ENCODE results near the gene EP400. TPM values are rescaled to one million over a fixed set of nuclear protein-coding genes. Genes with fewer than 3 reads are reported as not detected.

The EP400 gene
- total and polyA plus RNA-seq, 9 of the 15 experiments (the other 6 are each of a cell fraction or from before 2014, with no cell fraction given) = 4.5 to 58.0 (median 7.0) TPM

DNA sequence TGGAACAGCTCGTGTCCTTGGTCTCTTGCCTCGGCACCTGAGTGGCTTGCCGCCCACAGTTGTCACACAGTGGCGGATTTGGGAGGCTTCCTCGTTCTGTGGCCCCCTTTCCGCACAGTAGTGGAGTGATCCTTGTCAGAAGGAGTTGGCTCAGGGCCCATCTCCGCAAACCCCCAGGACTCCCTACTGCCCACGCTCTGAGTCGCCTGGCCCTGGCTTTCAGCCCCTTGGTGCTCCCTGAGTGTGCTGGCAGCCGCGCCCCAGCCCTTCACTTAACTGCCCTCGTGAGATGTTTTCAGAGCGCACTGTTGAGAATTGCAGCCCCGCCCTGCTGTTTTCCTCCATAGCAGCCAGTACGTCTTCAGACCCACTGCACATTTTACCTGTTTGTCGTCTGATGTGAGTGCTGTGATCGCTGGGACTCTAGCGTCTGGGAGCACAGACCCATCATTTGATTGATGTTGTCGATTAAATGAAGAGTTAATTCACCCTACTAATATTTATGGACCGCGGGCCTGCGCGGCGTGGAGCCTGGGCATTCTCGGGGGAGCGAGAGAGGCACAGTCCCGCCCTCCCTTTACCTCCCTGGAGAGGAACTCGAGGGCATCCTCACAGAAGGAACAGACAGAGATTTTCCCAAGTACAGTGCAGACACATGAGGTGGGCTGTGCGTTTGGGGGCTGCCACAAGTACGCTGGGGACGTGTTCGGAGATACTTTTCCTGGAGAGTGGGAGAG lies 102.6 kb downstream of the EP400 start:
- H3K4me3 ChIP-seq = no peak overlapping the region
- intact Hi-C loops (cut with micrococcal nuclease) = no loop called here
- H2AFZ ChIP-seq (ENCODE audit: low read depth, low read length) = no peak overlapping the region
- H3K9ac ChIP-seq (ENCODE audit: insufficient read depth in 1 of 2, low read depth in 2 of 2, low read length in 2 of 2) = no peak overlapping the region; a peak in 1 of 4 replicates
- no TSS peak for BruUV-seq (replicated peaks)
- H3K27me3 ChIP-seq (ENCODE audit: control insufficient read depth in 2 of 2, insufficient read depth in 2 of 2, low read length in 2 of 2) = no peaks in the 10 kb centered on the region
- no peak overlapping the region for H3K27ac ChIP-seq (ENCODE audit: extremely low read depth, low read depth, low read length)
- peaks cover 85% of the 10 kb centered on the region; the same call in 2 of the 3 replicates for H3K36me3 ChIP-seq (ENCODE audit: control insufficient read depth, insufficient read depth, low read length)
- no peak overlapping the region for H3K4me2 ChIP-seq (ENCODE audit: insufficient read depth, low read length)
- H4K20me1 ChIP-seq (replicated peaks; ENCODE audit: control insufficient read depth, insufficient read depth, low read length) = 0 out of 2 replicates have a peak, but pooled peaks cover 4% of the 10 kb centered on the region
- H3K4me1 ChIP-seq (replicated peaks in 1 of 2; ENCODE audit: control insufficient read depth in 2 of 2, insufficient read depth in 2 of 2, low read length in 2 of 2) = no peaks in the 10 kb centered on the region
- H3K79me2 ChIP-seq (ENCODE audit: control insufficient read depth, insufficient read depth, low read length) = no peaks in the 10 kb centered on the region
- ATAC-seq = no peak
- FAIRE-seq = no peak
- CTCF ChIA-PET (ENCODE audit: low intra/inter-chr PET ratio) = no interaction called here
- H3K9me3 ChIP-seq (replicated peaks; ENCODE audit: control insufficient read depth, insufficient read depth, low read depth, low read length) = no peaks in the 10 kb centered on the region
- no peaks in the 10 kb centered on the region for H3K9me1 ChIP-seq (ENCODE audit: control insufficient read depth, insufficient read depth, low read length)
- no peak for DNase-seq (ENCODE audit: extremely low read depth in 1 of 4, low spot score in 3 of 4)
- POLR2A ChIA-PET = interaction anchor here (0.7 kb wide), 2 partner anchors 12 to 16 kb away, joined by 4 read pairs; no protein-coding TSS in a partner anchor
- WGBS (ENCODE audit: insufficient coverage, low coverage, missing lambda C conversion rate) = 92% methylated on average over 29 of the region's 32 CpGs
- in situ Hi-C loops (cut with MboI) = no loop called here
- TF ChIP-seq THRA (IDR thresholded peaks at IDR 0.05) = no peak
- TF ChIP-seq SMC3 (conservative IDR thresholded peaks at IDR 0.05; ENCODE audit: insufficient read depth, low read depth, low read length) = no peak
- TF ChIP-seq FOS (IDR thresholded peaks at IDR 0.05; ENCODE audit: extremely low read depth, insufficient read length) = no peak
- TF ChIP-seq, protein P1, sequence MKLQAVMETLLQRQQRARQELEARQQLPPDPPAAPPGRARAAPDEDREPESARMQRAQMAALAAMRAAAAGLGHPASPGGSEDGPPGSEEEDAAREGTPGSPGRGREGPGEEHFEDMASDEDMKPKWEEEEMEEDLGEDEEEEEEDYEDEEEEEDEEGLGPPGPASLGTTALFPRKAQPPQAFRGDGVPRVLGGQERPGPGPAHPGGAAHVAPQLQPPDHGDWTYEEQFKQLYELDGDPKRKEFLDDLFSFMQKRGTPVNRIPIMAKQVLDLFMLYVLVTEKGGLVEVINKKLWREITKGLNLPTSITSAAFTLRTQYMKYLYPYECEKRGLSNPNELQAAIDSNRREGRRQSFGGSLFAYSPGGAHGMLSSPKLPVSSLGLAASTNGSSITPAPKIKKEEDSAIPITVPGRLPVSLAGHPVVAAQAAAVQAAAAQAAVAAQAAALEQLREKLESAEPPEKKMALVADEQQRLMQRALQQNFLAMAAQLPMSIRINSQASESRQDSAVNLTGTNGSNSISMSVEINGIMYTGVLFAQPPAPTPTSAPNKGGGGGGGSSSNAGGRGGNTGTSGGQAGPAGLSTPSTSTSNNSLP (IDR thresholded peaks at IDR 0.05; ENCODE audit: borderline replicate concordance, low read depth, low read length) = no peak
- TF ChIP-seq POLR3A (IDR thresholded peaks at IDR 0.05; ENCODE audit: borderline replicate concordance, extremely low read depth, insufficient read depth, insufficient read length) = no peak
- TF ChIP-seq, protein P2, sequence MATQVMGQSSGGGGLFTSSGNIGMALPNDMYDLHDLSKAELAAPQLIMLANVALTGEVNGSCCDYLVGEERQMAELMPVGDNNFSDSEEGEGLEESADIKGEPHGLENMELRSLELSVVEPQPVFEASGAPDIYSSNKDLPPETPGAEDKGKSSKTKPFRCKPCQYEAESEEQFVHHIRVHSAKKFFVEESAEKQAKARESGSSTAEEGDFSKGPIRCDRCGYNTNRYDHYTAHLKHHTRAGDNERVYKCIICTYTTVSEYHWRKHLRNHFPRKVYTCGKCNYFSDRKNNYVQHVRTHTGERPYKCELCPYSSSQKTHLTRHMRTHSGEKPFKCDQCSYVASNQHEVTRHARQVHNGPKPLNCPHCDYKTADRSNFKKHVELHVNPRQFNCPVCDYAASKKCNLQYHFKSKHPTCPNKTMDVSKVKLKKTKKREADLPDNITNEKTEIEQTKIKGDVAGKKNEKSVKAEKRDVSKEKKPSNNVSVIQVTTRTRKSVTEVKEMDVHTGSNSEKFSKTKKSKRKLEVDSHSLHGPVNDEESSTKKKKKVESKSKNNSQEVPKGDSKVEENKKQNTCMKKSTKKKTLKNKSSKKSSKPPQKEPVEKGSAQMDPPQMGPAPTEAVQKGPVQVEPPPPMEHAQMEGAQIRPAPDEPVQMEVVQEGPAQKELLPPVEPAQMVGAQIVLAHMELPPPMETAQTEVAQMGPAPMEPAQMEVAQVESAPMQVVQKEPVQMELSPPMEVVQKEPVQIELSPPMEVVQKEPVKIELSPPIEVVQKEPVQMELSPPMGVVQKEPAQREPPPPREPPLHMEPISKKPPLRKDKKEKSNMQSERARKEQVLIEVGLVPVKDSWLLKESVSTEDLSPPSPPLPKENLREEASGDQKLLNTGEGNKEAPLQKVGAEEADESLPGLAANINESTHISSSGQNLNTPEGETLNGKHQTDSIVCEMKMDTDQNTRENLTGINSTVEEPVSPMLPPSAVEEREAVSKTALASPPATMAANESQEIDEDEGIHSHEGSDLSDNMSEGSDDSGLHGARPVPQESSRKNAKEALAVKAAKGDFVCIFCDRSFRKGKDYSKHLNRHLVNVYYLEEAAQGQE (IDR thresholded peaks at IDR 0.05; ENCODE audit: borderline replicate concordance) = no peak
- TF ChIP-seq, protein P2 (CRISPR knock-in tag; IDR thresholded peaks at IDR 0.05; ENCODE audit: low read depth) = no peak
- TF ChIP-seq ZNF143 (CRISPR knock-in tag; IDR thresholded peaks at IDR 0.05) = no peak
- TF ChIP-seq NCOA6 (IDR thresholded peaks at IDR 0.05) = no peak
- no peak for TF ChIP-seq KHSRP (IDR thresholded peaks at IDR 0.05)
